ENCODE data around the gene KIF3C. TPM values are rescaled to one million over a fixed set of nuclear protein-coding genes. Genes with fewer than 3 reads are reported as not detected.

The KIF3C gene
- total RNA-seq, 4 donors from 2014 or later = 3.6 to 6.7 (median 4.2) TPM

GRCh38 chr2:25981596-25982272 lies 563 bp downstream of the KIF3C start:
- intact Hi-C loops (cut with DNase I; ENCODE audit: low total_unique reads) = loop anchor here (10.0 kb wide), 1 partner anchor 163 kb away; no protein-coding TSS in a partner anchor
- TF ChIP-seq POLR2A (IDR thresholded peaks at IDR 0.05) = no peak
- TF ChIP-seq, protein P1, sequence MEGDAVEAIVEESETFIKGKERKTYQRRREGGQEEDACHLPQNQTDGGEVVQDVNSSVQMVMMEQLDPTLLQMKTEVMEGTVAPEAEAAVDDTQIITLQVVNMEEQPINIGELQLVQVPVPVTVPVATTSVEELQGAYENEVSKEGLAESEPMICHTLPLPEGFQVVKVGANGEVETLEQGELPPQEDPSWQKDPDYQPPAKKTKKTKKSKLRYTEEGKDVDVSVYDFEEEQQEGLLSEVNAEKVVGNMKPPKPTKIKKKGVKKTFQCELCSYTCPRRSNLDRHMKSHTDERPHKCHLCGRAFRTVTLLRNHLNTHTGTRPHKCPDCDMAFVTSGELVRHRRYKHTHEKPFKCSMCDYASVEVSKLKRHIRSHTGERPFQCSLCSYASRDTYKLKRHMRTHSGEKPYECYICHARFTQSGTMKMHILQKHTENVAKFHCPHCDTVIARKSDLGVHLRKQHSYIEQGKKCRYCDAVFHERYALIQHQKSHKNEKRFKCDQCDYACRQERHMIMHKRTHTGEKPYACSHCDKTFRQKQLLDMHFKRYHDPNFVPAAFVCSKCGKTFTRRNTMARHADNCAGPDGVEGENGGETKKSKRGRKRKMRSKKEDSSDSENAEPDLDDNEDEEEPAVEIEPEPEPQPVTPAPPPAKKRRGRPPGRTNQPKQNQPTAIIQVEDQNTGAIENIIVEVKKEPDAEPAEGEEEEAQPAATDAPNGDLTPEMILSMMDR (IDR thresholded peaks at IDR 0.05) = no peak
- no peak for DNase-seq (ENCODE audit: low spot score in 2 of 2)
- H3K4me3 ChIP-seq (ENCODE audit: low read depth, poor library complexity, severe bottlenecking) = peak overlapping the region; percentile 57
- WGBS, 2 donors = 15 to 26% methylated on average over 27 to 28 of the region's 44 CpGs

DNA sequence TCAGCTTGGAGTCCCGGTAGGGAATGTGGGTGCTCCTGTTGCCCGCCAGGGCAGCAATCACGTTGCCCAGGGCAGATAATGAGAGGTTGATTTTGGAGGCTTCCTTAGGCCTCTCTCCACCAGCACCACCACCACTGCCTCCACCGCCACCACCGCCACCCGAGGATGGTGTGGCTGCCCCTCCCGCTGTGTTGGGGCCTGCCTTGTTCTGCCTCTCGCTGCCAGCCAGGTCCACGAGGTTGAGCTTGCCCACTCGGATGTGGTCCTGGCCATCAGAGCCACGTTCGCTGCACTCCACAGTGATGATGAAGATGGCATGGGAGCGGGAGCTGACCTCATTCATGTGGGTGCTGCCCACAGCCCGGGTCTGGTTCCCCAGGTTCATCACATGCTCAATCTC lies 1.3 kb downstream of the KIF3C start:
- 97 to 98% methylated on average over 14 of the region's 14 CpGs for whole genome bisulfite sequencing, 2 donors
- no peak for DNase-seq (ENCODE audit: low spot score in 2 of 2)
- TF ChIP-seq POLR2A (IDR thresholded peaks at IDR 0.05) = no peak
- TF ChIP-seq, protein P1 (IDR thresholded peaks at IDR 0.05) = no peak
- H3K4me3 ChIP-seq (ENCODE audit: low read depth, poor library complexity, severe bottlenecking) = no peak overlapping the region
- intact Hi-C loops (cut with DNase I; ENCODE audit: low total_unique reads) = loop anchor here (10.0 kb wide), 1 partner anchor 164 kb away; no protein-coding TSS in a partner anchor

GRCh38 chr2:25980076-25980887 lies 2.0 kb downstream of the KIF3C start:
- WGBS, 2 donors = 94 to 96% methylated on average over 25 to 29 of the region's 29 CpGs
- no peak for DNase-seq (ENCODE audit: low spot score in 2 of 2)
- no peak for TF ChIP-seq POLR2A (IDR thresholded peaks at IDR 0.05)
- TF ChIP-seq, protein P1 (IDR thresholded peaks at IDR 0.05) = no peak
- intact Hi-C loops (cut with DNase I; ENCODE audit: low total_unique reads) = loop anchor here (10.0 kb wide), 1 partner anchor 165 kb away; no protein-coding TSS in a partner anchor
- H3K4me3 ChIP-seq (ENCODE audit: low read depth, poor library complexity, severe bottlenecking) = no peak overlapping the region

DNA sequence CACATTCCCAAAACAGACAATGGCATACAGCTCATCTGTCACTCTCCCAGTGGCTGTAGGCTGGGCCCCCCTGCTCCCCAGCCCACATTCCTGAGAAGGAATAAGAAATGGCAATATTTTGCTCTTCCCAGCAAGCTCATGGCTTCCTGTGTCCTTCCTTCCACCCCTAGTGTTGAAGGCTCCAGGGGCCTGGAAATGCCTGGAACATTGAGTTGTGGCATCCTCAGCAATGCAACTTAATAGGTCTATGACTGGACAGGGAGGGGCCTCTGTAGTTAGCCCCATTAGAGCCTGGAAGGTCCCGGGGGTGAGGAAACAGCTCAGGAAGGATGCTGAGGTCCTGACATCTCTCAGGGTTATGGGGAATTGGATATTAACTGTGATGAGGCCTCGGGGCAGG lies 3.3 kb downstream of the KIF3C start:
- TF ChIP-seq, protein P1 (IDR thresholded peaks at IDR 0.05) = no peak
- TF ChIP-seq POLR2A (IDR thresholded peaks at IDR 0.05) = no peak
- WGBS, 2 donors = 90 to 93% methylated on average over 2 of the region's 2 CpGs
- intact Hi-C loops (cut with DNase I; ENCODE audit: low total_unique reads) = no loop called here
- no peak for DNase-seq (ENCODE audit: low spot score in 2 of 2)
- no peak overlapping the region for H3K4me3 ChIP-seq (ENCODE audit: low read depth, poor library complexity, severe bottlenecking)

DNA sequence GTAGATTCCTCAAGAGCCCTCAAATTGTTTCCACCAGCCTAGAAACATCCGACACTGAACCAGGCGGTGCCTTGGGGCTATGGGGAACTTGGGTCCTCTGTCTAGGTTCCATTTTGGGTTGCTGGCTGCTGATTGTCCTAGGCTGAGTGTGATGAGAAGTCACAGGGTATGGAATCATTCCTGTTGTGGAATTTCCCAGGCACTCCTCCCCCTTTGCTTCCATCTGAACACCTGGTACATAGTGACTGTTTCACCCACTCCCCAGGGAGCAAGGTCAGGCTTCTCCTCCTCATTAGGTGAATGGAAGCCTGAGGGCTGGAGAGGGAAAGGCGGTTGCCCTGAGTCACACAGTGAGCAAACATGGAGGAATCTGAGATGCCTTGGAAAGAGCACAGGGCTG lies 4.5 kb downstream of the KIF3C start:
- no peak for DNase-seq (ENCODE audit: low spot score in 2 of 2)
- intact Hi-C loops (cut with DNase I; ENCODE audit: low total_unique reads) = no loop called here
- TF ChIP-seq, protein P1 (IDR thresholded peaks at IDR 0.05) = no peak
- no peak for TF ChIP-seq POLR2A (IDR thresholded peaks at IDR 0.05)
- WGBS, 2 donors = 85 to 86% methylated on average over 3 of the region's 3 CpGs
- no peak overlapping the region for H3K4me3 ChIP-seq (ENCODE audit: low read depth, poor library complexity, severe bottlenecking)
